Right cardiac atrium (tissue), 5 donors: ENCODE data around the gene IFNA4. TPM values are rescaled to one million over a fixed set of nuclear protein-coding genes. Genes with fewer than 3 reads are reported as not detected.

ENCODE experiments used
- ATAC-seq, 2 donors: fragments of 200-7000 bp; cut with Tn5 transposase; one replicate each; pipeline versions ENCODE4 v1.8.0 to v1.9.1; 2020; ENCODE audit warnings: moderate library complexity in 2 of 2, mild to moderate bottlenecking in 1 of 2
- DNase-seq, 3 donors: peaks; one replicate each; pipeline ENCODE4 v3.0.0-alpha.2; 2020
- H3K27ac ChIP-seq: one replicate; pipeline ENCODE4 v1.5.1; 2013; ENCODE audit warnings: mild to moderate bottlenecking, low read length, control low read depth, moderate library complexity
- H3K27me3 ChIP-seq: one replicate; pipeline ENCODE4 v1.6.1; 2013; ENCODE audit not compliant: control insufficient read depth, insufficient read depth
- H3K4me1 ChIP-seq: one replicate; pipeline ENCODE4 v1.6.1; 2013; ENCODE audit warnings: low read length; ENCODE audit not compliant: control insufficient read depth, insufficient read depth
- H3K4me3 ChIP-seq: one replicate; pipeline ENCODE4 v1.5.1; 2013; ENCODE audit warnings: low read length, control low read depth
- H3K9me3 ChIP-seq: one replicate; pipeline ENCODE4 v1.6.1; 2013; ENCODE audit warnings: low read length; ENCODE audit not compliant: control insufficient read depth
- WGBS: extraction: QIAGEN DNeasy Blood & Tissue Kit; methylation state at CpG from one replicate; pipeline ENCODE4 v1.1.7; 2013; 5-methylcytosine and 5-hydroxymethylcytosine counted together
- intact Hi-C, 4 donors: fragments of 100-400 bp; cut with DNase I; formaldehyde crosslinking; loops; one replicate each; pipeline versions ENCODE4 v1.11.0 to v1.14.0; 2022 to 2023
- polyA plus RNA-seq: library from polyadenylated mRNA; stranded (reverse); fragments of 200-250 nt; gene quantifications from one replicate; pipeline ENCODE4 v1.2.3, GENCODE V29; 2013
- total RNA-seq, 4 donors: library from RNA; stranded (reverse); fragmentation: NEBNext Ultra II Directional; extraction: Animal tissue kit (Norgen Biotek cat#: 25700); gene quantifications; one replicate each; pipeline ENCODE4 v1.2.1, GENCODE V29; 2021
- donor health status: healthy with polysubstance abuse.
- donor health status: DM: no; HTN: yes; CAD: no.
- donor health status: DM: no; HTN: no; CAD: no.
- donor health status: DM: no; HTN: yes; CAD: no; lungs with severe emphysema.
- donor health status: DM: yes; HTN: yes; CAD: no.

The IFNA4 gene
- total and polyA plus RNA-seq, 5 donors, result not detected

GRCh38 chr9:21160178-21160577, 27.2 kb downstream of the IFNA4 start:
- ATAC-seq, result no peak
- Histone ChIP-seq H3K4me3 (no peak overlapping the region), H3K27me3 (no peaks in the 10 kb centered on the region), H3K9me3 (no peaks in the 10 kb centered on the region), H3K4me1 (no peaks in the 10 kb centered on the region), H3K27ac (no peak overlapping the region)
- intact Hi-C loops, result no loop called here
- no peak for DNase-seq
- WGBS, result 6% methylated on average over 1 of the region's 1 CpG

DNA sequence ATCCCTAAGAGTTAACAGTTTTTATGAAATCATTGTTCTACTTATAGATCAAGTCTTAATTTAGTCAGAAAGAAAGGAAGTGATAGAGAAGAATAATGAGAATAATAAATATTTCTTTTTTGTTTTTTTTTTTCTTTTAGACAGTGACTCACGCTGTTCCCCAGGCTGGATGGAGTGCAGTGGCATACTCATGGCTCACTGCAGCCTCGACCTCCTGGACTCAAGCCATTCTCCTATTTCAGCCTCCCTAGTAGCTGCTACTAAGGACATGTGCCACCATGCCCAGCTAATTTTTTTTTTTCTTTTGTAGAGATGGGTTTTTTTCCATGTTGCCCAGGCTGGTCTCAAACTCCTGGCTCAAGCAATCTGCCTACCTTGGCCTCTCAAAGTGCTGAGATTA, 31.9 kb downstream of the IFNA4 start:
- 67% methylated on average over 2 of the region's 2 CpGs for WGBS
- no peaks in the 10 kb centered on the region for H3K27me3 ChIP-seq

GRCh38 chr9:21154018-21154608, 33.3 kb downstream of the IFNA4 start:
- Histone ChIP-seq H3K4me3 (no peak overlapping the region), H3K4me1 (no peaks in the 10 kb centered on the region), H3K27ac (no peak overlapping the region), H3K9me3 (no peaks in the 10 kb centered on the region), H3K27me3 (no peaks in the 10 kb centered on the region)
- ATAC-seq (peak; percentile 61 to 76), DNase-seq (peak in 1 of 3 donors; percentile 60)
- WGBS, result 7% methylated on average over 3 of the region's 3 CpGs
- intact Hi-C loops, result no loop called here

More for the DNA sequence above, 31.9 kb downstream of the IFNA4 start:
- Histone ChIP-seq H3K4me3 (no peak overlapping the region), H3K27ac (no peak overlapping the region), H3K9me3 (no peaks in the 10 kb centered on the region), H3K4me1 (no peaks in the 10 kb centered on the region)
- intact Hi-C loops, result no loop called here
- ATAC-seq (no peak), DNase-seq (no peak)

GRCh38 chr9:21153336-21154017, 33.9 kb downstream of the IFNA4 start:
- WGBS, result 32% methylated on average over 3 of the region's 3 CpGs
- intact Hi-C loops, result no loop called here
- Histone ChIP-seq H3K9me3 (no peaks in the 10 kb centered on the region), H3K27ac (no peak overlapping the region), H3K4me3 (no peak overlapping the region), H3K4me1 (no peaks in the 10 kb centered on the region), H3K27me3 (no peaks in the 10 kb centered on the region)
- ATAC-seq (peak; percentile 19 to 37), DNase-seq (no peak)

DNA sequence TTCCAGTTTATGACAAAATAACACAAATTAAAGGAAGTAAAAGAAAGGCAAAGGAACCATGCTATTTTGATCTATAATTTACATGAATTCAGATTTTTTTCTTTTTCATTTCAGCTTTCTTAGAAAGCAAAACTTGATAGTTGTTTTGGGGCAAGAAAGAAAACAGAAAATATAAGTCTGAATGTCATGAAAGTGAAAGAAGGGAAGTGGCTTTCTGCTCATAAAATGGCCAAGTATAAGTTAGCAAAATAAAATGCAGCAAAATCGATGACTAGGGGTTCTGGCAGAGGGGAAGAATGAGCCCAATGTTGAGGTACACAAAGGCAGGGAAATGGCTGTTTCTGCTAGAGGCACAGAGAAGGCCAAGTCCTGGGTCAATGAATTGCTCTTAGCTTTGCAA, 42.8 kb downstream of the IFNA4 start:
- intact Hi-C loops, result no loop called here
- no peaks in the 10 kb centered on the region for H3K4me1 ChIP-seq
- H3K27ac ChIP-seq, result no peak overlapping the region
- DNase-seq (no peak), ATAC-seq (no peak)
- no peaks in the 10 kb centered on the region for H3K27me3 ChIP-seq
- H3K4me3 ChIP-seq, result no peak overlapping the region
- no peaks in the 10 kb centered on the region for H3K9me3 ChIP-seq
- WGBS, result 59% methylated on average over 1 of the region's 1 CpG

DNA sequence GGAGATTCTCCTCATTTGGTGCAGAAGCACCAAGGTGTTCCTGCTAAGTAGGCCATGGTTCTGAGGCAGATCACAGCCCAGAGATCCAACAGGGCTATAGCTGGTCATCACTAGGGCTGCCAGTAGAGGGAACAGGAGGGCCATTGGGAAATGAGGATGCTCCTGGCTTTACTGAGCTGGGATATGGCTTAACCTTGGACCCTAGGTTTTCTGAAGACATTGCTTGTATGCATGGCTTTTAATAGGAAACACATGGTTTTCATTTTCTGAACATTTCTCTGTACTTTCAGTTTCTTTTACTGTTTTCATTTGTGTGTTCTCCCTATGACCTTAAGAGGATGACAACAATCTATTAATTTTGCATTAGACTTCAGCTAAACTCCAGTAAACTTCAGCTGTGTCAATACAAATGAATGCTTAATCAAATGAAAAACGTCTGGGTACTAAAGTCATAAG, 45.9 kb downstream of the IFNA4 start, which contains the start of gene IFNW1:
Gene IFNW1 (minus strand): TSS at position 406 of the 456 bp plus-strand sequence. CDS start 262 bp downstream, at position 144.
- no peaks in the 10 kb centered on the region for H3K9me3 ChIP-seq
- no peaks in the 10 kb centered on the region for H3K4me1 ChIP-seq
- no peak for DNase-seq
- no peak within 1 kb of the TSS for H3K4me3 ChIP-seq
- no peak for ATAC-seq
- no peaks in the 10 kb centered on the region for H3K27me3 ChIP-seq
- intact Hi-C loops, result no loop called here
- H3K27ac ChIP-seq, result no peak within 1 kb of the TSS
- 36% methylated on average over 1 of the region's 1 CpG for WGBS

- H3K4me1 ChIP-seq, result no peaks in the 10 kb centered on the region
- no peaks in the 10 kb centered on the region for H3K9me3 ChIP-seq
- H3K27ac ChIP-seq, result no peak overlapping the region
- H3K27me3 ChIP-seq, result no peaks in the 10 kb centered on the region
- no peak overlapping the region for H3K4me3 ChIP-seq
- WGBS, result 93% methylated on average over 1 of the region's 1 CpG
- ATAC-seq (no peak), DNase-seq (no peak)
- intact Hi-C loops, result no loop called here
These were observed 50.4 kb downstream of the IFNA4 start for GRCh38 chr9:21137020-21137419.

Other genes starting within 250 kb of the IFNA4 start
- 1 to 10 TPM in 2 of 4 donors, under 1 TPM in 2; 0.97 to 1.7 (median 1.1) TPM for gene HACD4, start 155.9 kb downstream of the IFNA4 start, total RNA-seq
- 0.34 TPM for gene HACD4, start 155.9 kb downstream of the IFNA4 start, polyA plus RNA-seq
- not detected for gene IFNB1, start 109.6 kb downstream of the IFNA4 start, total RNA-seq
- gene IFNB1, start 109.6 kb downstream of the IFNA4 start, polyA plus RNA-seq, result not detected
- gene IFNW1, start 45.8 kb downstream of the IFNA4 start, total RNA-seq, result not detected
- gene IFNW1, start 45.8 kb downstream of the IFNA4 start, polyA plus RNA-seq, result not detected
- not detected for gene IFNA21, start 20.9 kb downstream of the IFNA4 start, total RNA-seq
- gene IFNA21, start 20.9 kb downstream of the IFNA4 start, polyA plus RNA-seq, result not detected
- not detected for gene IFNA7, start 14.6 kb upstream of the IFNA4 start, total RNA-seq
- not detected for gene IFNA7, start 14.6 kb upstream of the IFNA4 start, polyA plus RNA-seq
- not detected for gene IFNA10, start 19.6 kb upstream of the IFNA4 start, total RNA-seq
- not detected for gene IFNA10, start 19.6 kb upstream of the IFNA4 start, polyA plus RNA-seq
- not detected for gene IFNA16, start 29.7 kb upstream of the IFNA4 start, total RNA-seq
- not detected for gene IFNA16, start 29.7 kb upstream of the IFNA4 start, polyA plus RNA-seq
- not detected for gene IFNA17, start 40.6 kb upstream of the IFNA4 start, total RNA-seq
- not detected for gene IFNA17, start 40.6 kb upstream of the IFNA4 start, polyA plus RNA-seq
- gene IFNA14, start 52.4 kb upstream of the IFNA4 start, total RNA-seq, result not detected
- not detected for gene IFNA14, start 52.4 kb upstream of the IFNA4 start, polyA plus RNA-seq
- not detected for gene IFNA5, start 117.7 kb upstream of the IFNA4 start, total RNA-seq
- gene IFNA5, start 117.7 kb upstream of the IFNA4 start, polyA plus RNA-seq, result not detected
- 10 to 100 TPM; 13.0 to 14.6 (median 13.3) TPM for gene KLHL9, start 147.8 kb upstream of the IFNA4 start, total RNA-seq
- gene KLHL9, start 147.8 kb upstream of the IFNA4 start, polyA plus RNA-seq, result 6.1 TPM
- not detected for gene IFNA6, start 163.3 kb upstream of the IFNA4 start, total RNA-seq
- gene IFNA6, start 163.3 kb upstream of the IFNA4 start, polyA plus RNA-seq, result not detected
- gene IFNA13, start 180.5 kb upstream of the IFNA4 start, total RNA-seq, result not detected
- not detected for gene IFNA13, start 180.5 kb upstream of the IFNA4 start, polyA plus RNA-seq
- not detected for gene IFNA2, start 197.8 kb upstream of the IFNA4 start, total RNA-seq
- gene IFNA2, start 197.8 kb upstream of the IFNA4 start, polyA plus RNA-seq, result not detected
- not detected for gene IFNA8, start 221.5 kb upstream of the IFNA4 start, total RNA-seq
- gene IFNA8, start 221.5 kb upstream of the IFNA4 start, polyA plus RNA-seq, result not detected